Activated T-cell treated with anti-CD3 and anti-CD28 coated beads, Interleukin-2, amount 50 U/mL, for 1 hour (primary cell): ENCODE results near the gene PALM2AKAP2.
"Not testable (repeated sequence)": the region's sequence is repeated elsewhere in the genome, so short reads cannot be mapped to it uniquely, and the experiment has no call there.

Source experiments
- DNase-seq: peaks from one replicate; pipeline ENCODE4 v3.0.0-alpha.2; 2020

Gene PALM2AKAP2

GRCh38 chr9:109811876-109812275, 31.9 kb downstream of the PALM2AKAP2 start:
- DNase-seq: no peak

GRCh38 chr9:109812331-109812730, 32.3 kb downstream of the PALM2AKAP2 start:
- no peak for DNase-seq

- DNase-seq: no peak
Measured at GRCh38 chr9:109812818-109813281, 32.9 kb downstream of the PALM2AKAP2 start.

- no peak for DNase-seq
Measured at GRCh38 chr9:109813303-109813702, 33.3 kb downstream of the PALM2AKAP2 start.

- DNase-seq: no peak
Measured at GRCh38 chr9:109813829-109814228, 33.8 kb downstream of the PALM2AKAP2 start.

- DNase-seq: no peak
Measured at GRCh38 chr9:109815366-109815947, 35.5 kb downstream of the PALM2AKAP2 start.

- DNase-seq: no peak
Measured at GRCh38 chr9:109816490-109816889, 36.5 kb downstream of the PALM2AKAP2 start.

- no peak for DNase-seq
Measured at GRCh38 chr9:109817146-109817845, 37.3 kb downstream of the PALM2AKAP2 start.

GRCh38 chr9:109817846-109818472, 38.0 kb downstream of the PALM2AKAP2 start:
- no peak for DNase-seq

- DNase-seq: no peak
Measured at GRCh38 chr9:109821711-109822110, 41.7 kb downstream of the PALM2AKAP2 start.

- not testable (repeated sequence) for DNase-seq
Measured at GRCh38 chr9:109825383-109825782, 45.4 kb downstream of the PALM2AKAP2 start.

GRCh38 chr9:109826559-109826958, 46.6 kb downstream of the PALM2AKAP2 start:
- DNase-seq: no peak

GRCh38 chr9:109828254-109828653, 48.3 kb downstream of the PALM2AKAP2 start:
- no peak for DNase-seq
